ENCODE measurements around the gene TREML2.

Gene TREML2

GRCh38 chr6:41232667-41233066, 31.7 kb upstream of the TREML2 start:
- Histone ChIP-seq H3K9me3 (ENCODE audit: low read length) (no peaks in the 10 kb centered on the region), H3K27ac (ENCODE audit: low read depth, low read length, poor library complexity, severe bottlenecking) (no peak overlapping the region), H3K4me1 (ENCODE audit: insufficient read depth, low read length, severe bottlenecking) (no peaks in the 10 kb centered on the region), H3K9ac (ENCODE audit: low read length) (no peak overlapping the region), H3K27me3 (ENCODE audit: insufficient read depth, low read length) (no peaks in the 10 kb centered on the region; the same call in 1 of the 2 replicates), H2AFZ (ENCODE audit: low read length) (no peak overlapping the region), H3K4me3 (ENCODE audit: low read depth, low read length, poor library complexity, severe bottlenecking) (no peak overlapping the region), H3K36me3 (ENCODE audit: insufficient read depth, low read length) (no peaks in the 10 kb centered on the region), H3K79me2 (ENCODE audit: insufficient read depth, low read length) (no peaks in the 10 kb centered on the region), H3K9me2 (ENCODE audit: low read depth, low read length) (no peaks in the 10 kb centered on the region), H3F3A (ENCODE audit: insufficient read depth, low read length) (no peaks in the 10 kb centered on the region), H4K20me1 (ENCODE audit: insufficient read depth, low read length) (no peaks in the 10 kb centered on the region), H3K4me2 (ENCODE audit: low read length) (no peak overlapping the region)
- TF ChIP-seq CTCF (IDR thresholded peaks at IDR 0.05; ENCODE audit: low read length) (no peak), EZH2 (IDR thresholded peaks at IDR 0.05; ENCODE audit: borderline replicate concordance, low read length) (no peak)

GRCh38 chr6:41231246-41231645, 30.3 kb upstream of the TREML2 start:
- H3K4me2 ChIP-seq (ENCODE audit: low read length): no peak overlapping the region

GRCh38 chr6:41229721-41230120, 28.8 kb upstream of the TREML2 start:
- no peaks in the 10 kb centered on the region for H3K4me1 ChIP-seq (ENCODE audit: insufficient read depth, low read length, severe bottlenecking)

More at GRCh38 chr6:41231246-41231645, 30.3 kb upstream of the TREML2 start:
- Histone ChIP-seq H3K4me3 (ENCODE audit: low read depth, low read length, poor library complexity, severe bottlenecking) (no peak overlapping the region), H3K9ac (ENCODE audit: low read length) (no peak overlapping the region), H3K27ac (ENCODE audit: low read depth, low read length, poor library complexity, severe bottlenecking) (no peak overlapping the region), H2AFZ (ENCODE audit: low read length) (no peak overlapping the region), H3K27me3 (ENCODE audit: insufficient read depth, low read length) (no peaks in the 10 kb centered on the region; the same call in 1 of the 2 replicates), H3K79me2 (ENCODE audit: insufficient read depth, low read length) (no peaks in the 10 kb centered on the region), H3K9me2 (ENCODE audit: low read depth, low read length) (no peaks in the 10 kb centered on the region), H3K4me1 (ENCODE audit: insufficient read depth, low read length, severe bottlenecking) (no peaks in the 10 kb centered on the region), H3K36me3 (ENCODE audit: insufficient read depth, low read length) (no peaks in the 10 kb centered on the region), H3K9me3 (ENCODE audit: low read length) (no peaks in the 10 kb centered on the region), H3F3A (ENCODE audit: insufficient read depth, low read length) (no peaks in the 10 kb centered on the region), H4K20me1 (ENCODE audit: insufficient read depth, low read length) (no peaks in the 10 kb centered on the region)
- TF ChIP-seq EZH2 (IDR thresholded peaks at IDR 0.05; ENCODE audit: borderline replicate concordance, low read length) (no peak), CTCF (IDR thresholded peaks at IDR 0.05; ENCODE audit: low read length) (no peak)

More at GRCh38 chr6:41229721-41230120, 28.8 kb upstream of the TREML2 start:
- Histone ChIP-seq H3K79me2 (ENCODE audit: insufficient read depth, low read length) (no peaks in the 10 kb centered on the region), H3K36me3 (ENCODE audit: insufficient read depth, low read length) (no peaks in the 10 kb centered on the region), H3K4me2 (ENCODE audit: low read length) (no peak overlapping the region), H3K9me2 (ENCODE audit: low read depth, low read length) (no peaks in the 10 kb centered on the region), H3K4me3 (ENCODE audit: low read depth, low read length, poor library complexity, severe bottlenecking) (no peak overlapping the region), H3F3A (ENCODE audit: insufficient read depth, low read length) (no peaks in the 10 kb centered on the region), H3K27ac (ENCODE audit: low read depth, low read length, poor library complexity, severe bottlenecking) (no peak overlapping the region), H3K9me3 (ENCODE audit: low read length) (no peaks in the 10 kb centered on the region), H4K20me1 (ENCODE audit: insufficient read depth, low read length) (no peaks in the 10 kb centered on the region), H2AFZ (ENCODE audit: low read length) (no peak overlapping the region), H3K9ac (ENCODE audit: low read length) (no peak overlapping the region), H3K27me3 (ENCODE audit: insufficient read depth, low read length) (no peaks in the 10 kb centered on the region; the same call in 1 of the 2 replicates)
- TF ChIP-seq EZH2 (IDR thresholded peaks at IDR 0.05; ENCODE audit: borderline replicate concordance, low read length) (no peak), CTCF (IDR thresholded peaks at IDR 0.05; ENCODE audit: low read length) (no peak)
